ENCODE data around the gene SETD4. TPM values are rescaled to one million over a fixed set of nuclear protein-coding genes. Genes with fewer than 3 reads are reported as not detected.

The SETD4 gene
- total and polyA plus RNA-seq, 2 of the 13 experiments (the other 11 are each of a cell fraction or from before 2014, with no cell fraction given) = 7.1 to 14.4 TPM

GRCh38 chr21:35993875-35994490 lies 66.3 kb downstream of the SETD4 start (continued):
- TF ChIP-seq ZNF646 (CRISPR knock-in tag; IDR thresholded peaks at IDR 0.05) (0 out of 2 replicates have a peak, but pooled peaks have one; percentile 16), ZNF513 (CRISPR knock-in tag; conservative IDR thresholded peaks at IDR 0.05) (no peak)

- 49% methylated on average over 6 of the region's 6 CpGs for WGBS (ENCODE audit: low lambda C conversion rate)
- peak; percentile 82 for ATAC-seq
Measured at GRCh38 chr21:35991131-35991530, 69.2 kb downstream of the SETD4 start.

More at GRCh38 chr21:35991131-35991530, 69.2 kb downstream of the SETD4 start:
- Histone ChIP-seq H3K79me2 (ENCODE audit: insufficient read depth, low read length) (no peaks in the 10 kb centered on the region), H3K4me2 (ENCODE audit: low read depth, low read length) (peak overlapping the region; percentile 27; the same call in 1 of the 2 replicates), H3K9ac (ENCODE audit: insufficient read depth, low read depth, low read length) (no peak overlapping the region), H3K36me3 (replicated peaks in 1 of 2; ENCODE audit: control insufficient read depth in 1 of 2, insufficient read depth in 2 of 2, low read length in 2 of 2) (no peaks in the 10 kb centered on the region), H3K27ac (ENCODE audit: extremely low read length, insufficient read depth, low read length) (no peak overlapping the region), H3K4me3 (replicated peaks in 1 of 3; ENCODE audit: insufficient read depth in 1 of 3, low read depth in 2 of 3, low read length in 3 of 3) (no peak overlapping the region), H4K20me1 (ENCODE audit: insufficient read depth, low read length) (no peaks in the 10 kb centered on the region), H3K9me3 (ENCODE audit: low read length) (no peaks in the 10 kb centered on the region), H2AFZ (ENCODE audit: low read length) (no peak overlapping the region), H3K4me1 (ENCODE audit: insufficient read depth, low read length) (peaks cover 71% of the 10 kb centered on the region), H3K27me3 (ENCODE audit: control insufficient read depth in 1 of 2, insufficient read depth in 2 of 2, low read length in 2 of 2) (no peaks in the 10 kb centered on the region)
- in situ Hi-C loops (cut with HindIII; ENCODE audit: extremely low pct_ligation_motif_present, low pct_unique_long_range_greater_than_20kb) = no loop called here
- BruUV-seq (replicated peaks) = no TSS peak
- POLR2A ChIA-PET = no interaction called here
- intact Hi-C loops (cut with micrococcal nuclease; ENCODE audit: unreplicated experiment) = no loop called here
- CTCF ChIA-PET (ENCODE audit: low intra/inter-chr PET ratio, low total read pairs) = no interaction called here
- peak; percentile 12 for DNase-seq (ENCODE audit: low spot score)
- no peak for TF ChIP-seq ZNF367 (CRISPR knock-in tag; IDR thresholded peaks at IDR 0.05; ENCODE audit: borderline replicate concordance)
- no peak for TF ChIP-seq SYNCRIP (IDR thresholded peaks at IDR 0.05; ENCODE audit: insufficient read depth, low read depth, low read length)
- 0 out of 2 replicates have a peak, but pooled peaks have one; percentile 11 for TF ChIP-seq ZMYM4 (CRISPR knock-in tag; IDR thresholded peaks at IDR 0.05)
- TF ChIP-seq ZNF644 (CRISPR knock-in tag; IDR thresholded peaks at IDR 0.05; ENCODE audit: low read depth) = no peak
- TF ChIP-seq LCORL (IDR thresholded peaks at IDR 0.05) = 0 out of 2 replicates have a peak, but pooled peaks have one; percentile 31
- TF ChIP-seq LCORL (CRISPR knock-in tag; IDR thresholded peaks at IDR 0.05) = no peak
- FAIRE-seq = no peak

Measured in HepG2 (cell line).